GM18517 (cell line): ENCODE data around the gene SERPINE1.
"Not testable (repeated sequence)": the region's sequence is repeated elsewhere in the genome, so short reads cannot be mapped to it uniquely, and the experiment has no call there.

Experiments used
- ATAC-seq: cut with Tn5 transposase; IDR thresholded peaks from one replicate; pipeline ENCODE4 v1.9.1; 2021; ENCODE audit warnings: mild to moderate bottlenecking, moderate library complexity; ENCODE audit not compliant: unreplicated experiment

Gene SERPINE1

GRCh38 chr7:101100858-101101847, 25.8 kb upstream of the SERPINE1 start:
- no peak for ATAC-seq

DNA sequence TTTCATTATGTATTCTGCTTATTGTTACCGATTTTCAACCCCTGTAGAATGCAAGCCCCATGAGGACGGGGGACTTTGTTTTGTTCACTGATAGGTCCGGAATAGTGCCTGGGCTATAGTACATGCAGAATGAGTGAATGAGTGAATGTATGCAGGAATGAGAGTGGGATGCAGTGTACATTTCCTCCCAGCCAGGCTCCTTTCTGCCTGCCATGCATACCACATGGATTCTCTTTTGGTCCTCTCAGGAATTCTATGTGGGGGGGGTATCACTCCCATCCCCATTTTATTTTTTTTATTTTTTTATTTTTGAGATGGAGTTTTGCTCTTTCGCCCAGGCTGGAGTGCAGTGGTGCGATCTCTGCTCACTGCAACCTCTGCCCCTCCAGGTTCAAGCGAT, 24.9 kb upstream of the SERPINE1 start:
- ATAC-seq: no peak

GRCh38 chr7:101103701-101104100, 23.2 kb upstream of the SERPINE1 start:
- ATAC-seq: not testable (repeated sequence)

DNA sequence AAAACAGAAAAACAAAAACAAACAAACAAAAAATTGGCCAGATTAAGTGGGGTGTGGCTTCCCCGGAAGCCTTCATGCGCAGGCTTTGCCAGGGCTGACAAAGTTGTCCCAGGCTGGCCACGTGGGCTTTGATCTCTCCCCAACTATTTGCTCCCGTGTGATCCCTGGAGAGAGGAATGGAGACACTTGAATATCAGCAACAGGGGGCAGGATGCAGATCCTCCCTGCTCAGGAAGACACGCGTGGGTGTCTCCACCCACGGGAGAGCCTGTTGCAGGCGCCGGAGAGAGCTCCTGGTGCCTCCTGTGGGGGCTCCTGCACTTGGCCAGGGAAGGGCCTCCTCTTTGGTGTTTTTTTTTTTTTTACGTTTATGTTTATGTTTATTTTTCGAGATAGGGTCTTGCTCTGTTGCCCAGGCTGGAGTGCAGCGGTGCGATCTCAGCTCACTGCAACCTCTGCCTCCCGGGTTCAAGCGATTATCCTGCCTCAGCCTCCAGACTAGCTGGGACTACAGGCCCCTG, 22.7 kb upstream of the SERPINE1 start:
- ATAC-seq: no peak

DNA sequence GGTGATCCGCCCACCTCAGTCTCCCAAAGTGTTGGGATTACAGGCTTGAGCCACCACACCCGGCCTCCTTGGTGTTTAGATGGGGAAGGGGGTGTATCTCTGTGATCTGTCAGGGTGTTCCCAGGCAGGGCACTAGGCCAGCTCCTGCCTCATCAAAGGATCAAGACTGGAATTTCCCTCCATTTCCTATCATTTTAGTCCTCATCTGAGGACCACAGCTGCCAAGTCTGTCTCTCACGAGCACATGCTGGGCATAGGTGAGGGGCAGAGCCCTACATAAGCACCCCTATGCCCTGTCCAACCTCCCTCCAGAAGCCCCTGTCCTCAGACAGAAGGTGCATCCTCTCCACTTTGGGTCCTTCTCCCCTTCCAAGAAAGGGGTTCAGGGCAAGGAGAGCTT, 22.1 kb upstream of the SERPINE1 start:
- ATAC-seq: no peak

- not testable (repeated sequence) for ATAC-seq
Observed at GRCh38 chr7:101105248-101105647, 21.7 kb upstream of the SERPINE1 start.

DNA sequence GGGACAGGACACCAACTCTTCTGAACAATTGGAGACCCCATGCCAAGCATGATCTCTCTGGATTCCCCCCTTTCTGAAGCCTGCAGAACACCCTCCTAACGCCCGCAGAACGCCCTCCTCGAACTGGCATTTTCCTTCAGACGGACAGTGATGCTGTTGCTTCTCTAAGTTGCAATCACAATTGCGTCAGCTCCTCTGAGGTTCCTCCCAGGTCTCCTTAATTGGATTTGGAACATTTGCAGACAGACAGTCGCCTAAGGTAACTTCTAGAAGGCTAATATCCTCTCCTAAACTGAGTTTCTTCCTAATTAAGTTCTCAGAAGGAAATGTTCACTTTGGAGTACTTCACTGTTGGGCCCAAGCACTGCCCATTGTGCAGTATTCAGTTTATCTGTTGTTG, 20.5 kb upstream of the SERPINE1 start:
- ATAC-seq: no peak

DNA sequence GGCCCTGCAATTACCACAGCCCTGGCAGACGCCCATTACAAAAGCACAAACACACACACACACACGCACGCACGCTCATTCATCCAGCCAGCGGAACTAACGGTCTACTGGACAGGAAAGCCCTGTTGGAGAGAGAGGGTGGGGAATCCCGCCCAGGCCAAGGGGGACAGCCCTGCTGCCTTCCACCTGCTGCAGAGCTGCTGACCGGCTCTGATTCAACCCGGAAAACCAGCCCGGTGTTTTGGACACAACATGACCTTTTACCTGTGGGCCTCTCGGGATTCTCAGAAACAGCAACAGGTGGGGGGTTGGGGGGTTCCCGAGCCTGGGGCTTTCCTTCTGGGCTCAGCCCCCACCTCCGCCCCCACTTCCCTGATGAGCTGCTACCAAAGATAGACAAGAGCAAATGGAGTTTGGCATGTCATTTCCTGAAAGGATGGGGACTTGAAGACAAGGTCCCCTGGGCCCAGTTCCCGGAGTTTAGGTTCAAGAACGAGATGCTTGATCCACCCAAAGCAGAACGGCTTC, 18.5 kb upstream of the SERPINE1 start:
- ATAC-seq: no peak

DNA sequence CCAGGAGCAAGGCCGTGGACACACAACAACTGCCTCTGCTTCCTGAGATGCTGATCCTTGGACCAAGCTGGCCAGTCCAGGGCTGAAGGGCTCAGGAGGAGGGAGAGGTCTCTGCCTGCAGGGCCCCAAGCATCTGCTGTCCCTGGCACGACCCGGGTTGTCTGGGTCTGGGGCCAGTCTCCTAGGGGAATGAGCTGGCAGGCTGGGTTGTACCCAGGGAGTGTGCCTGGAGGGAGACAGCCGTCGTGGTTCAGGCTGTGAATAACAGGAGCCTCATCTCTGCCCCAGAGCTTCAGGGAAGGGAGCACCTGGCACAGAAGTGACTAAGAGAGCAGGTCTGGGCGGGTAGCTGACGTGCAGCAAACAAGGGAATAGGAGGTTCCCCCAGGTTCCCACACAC, 17.9 kb upstream of the SERPINE1 start:
- ATAC-seq: no peak

DNA sequence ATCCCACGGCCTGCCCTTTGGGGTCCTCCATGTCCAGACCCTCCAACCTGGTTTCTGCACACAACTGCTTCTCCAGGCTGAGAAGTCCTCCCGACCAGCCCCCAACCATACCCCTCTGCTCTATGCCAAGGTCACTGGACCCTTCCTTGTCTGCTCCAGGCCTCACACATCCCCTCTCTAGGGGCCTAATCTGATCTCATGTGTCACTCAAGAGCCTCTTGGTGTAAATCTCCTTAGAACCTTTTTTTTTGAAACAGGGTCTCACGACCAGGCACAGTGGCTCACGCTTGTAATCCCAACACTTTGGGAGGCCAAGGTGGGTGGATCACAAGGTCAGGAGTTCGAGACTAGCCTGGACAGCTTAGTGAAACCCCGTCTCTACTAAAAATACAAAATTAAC, 17.5 kb upstream of the SERPINE1 start:
- no peak for ATAC-seq

- no peak for ATAC-seq
Observed at GRCh38 chr7:101111261-101111660, 15.6 kb upstream of the SERPINE1 start.

DNA sequence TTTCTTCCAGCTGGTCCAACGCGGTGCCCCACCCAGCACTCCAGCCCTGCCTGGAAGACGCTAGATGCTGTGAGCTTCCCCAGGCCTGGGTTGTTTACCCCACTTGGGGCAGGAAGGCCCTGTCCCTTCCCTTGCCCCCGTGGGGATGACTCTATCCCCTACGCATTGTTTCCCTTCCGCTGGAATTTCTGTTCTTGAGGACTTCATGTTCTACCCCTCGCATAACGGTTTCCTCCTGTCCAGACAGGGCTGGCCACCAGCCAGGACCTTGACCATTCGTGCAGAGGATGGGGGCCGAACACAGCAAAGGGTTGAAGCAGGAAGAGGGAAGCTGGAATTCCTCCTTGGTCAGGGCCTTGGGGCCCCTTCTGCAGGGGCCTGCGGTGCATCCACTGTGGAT, 14.7 kb upstream of the SERPINE1 start:
- ATAC-seq: no peak

DNA sequence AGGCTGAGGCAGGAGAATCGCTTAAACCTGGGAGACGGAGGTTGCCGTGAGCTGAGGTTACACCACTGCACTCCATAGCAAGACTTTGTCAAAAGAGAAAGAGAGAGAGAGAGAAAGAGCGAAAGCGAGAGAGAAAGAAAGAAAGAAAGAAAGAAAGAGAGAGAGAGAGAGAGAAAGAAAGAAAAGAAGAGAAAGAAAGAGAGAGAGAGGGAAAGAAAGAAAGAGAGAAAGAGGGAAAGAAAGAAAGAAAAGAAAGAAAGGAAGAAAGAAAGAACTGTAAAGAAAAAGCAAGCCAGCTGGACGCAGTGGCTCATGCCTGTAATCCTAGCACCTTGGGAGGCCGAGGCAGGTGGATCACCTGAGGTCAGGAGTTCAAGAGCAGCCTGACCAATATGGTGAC, 13.8 kb upstream of the SERPINE1 start:
- not testable (repeated sequence) for ATAC-seq

- ATAC-seq: no peak
Observed at GRCh38 chr7:101113836-101114235, 13.1 kb upstream of the SERPINE1 start.

GRCh38 chr7:101114492-101114891, 12.4 kb upstream of the SERPINE1 start:
- no peak for ATAC-seq

GRCh38 chr7:101115215-101115614, 11.7 kb upstream of the SERPINE1 start:
- no peak for ATAC-seq

DNA sequence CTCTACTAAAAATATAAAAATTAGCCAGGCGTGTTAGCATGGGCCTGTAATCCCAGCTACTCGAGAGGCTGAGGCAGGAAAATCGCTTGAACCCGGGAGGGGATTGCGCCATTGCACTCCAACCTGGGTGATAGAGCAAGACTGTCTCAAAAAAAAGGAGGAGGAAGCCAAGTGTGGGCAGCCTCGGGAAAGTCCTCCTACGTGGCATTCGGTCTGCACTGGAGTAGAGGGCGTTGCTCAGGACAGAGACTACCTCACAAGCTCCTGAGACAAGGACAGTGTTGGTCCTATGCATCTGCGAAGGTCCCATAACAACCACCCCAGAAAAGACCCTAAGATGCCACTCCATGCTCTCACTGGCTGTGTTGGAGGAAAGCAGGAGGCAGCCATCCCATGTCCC, 10.0 kb upstream of the SERPINE1 start:
- no peak for ATAC-seq

- ATAC-seq: no peak
Observed at GRCh38 chr7:101118856-101119255, 8.0 kb upstream of the SERPINE1 start.

DNA sequence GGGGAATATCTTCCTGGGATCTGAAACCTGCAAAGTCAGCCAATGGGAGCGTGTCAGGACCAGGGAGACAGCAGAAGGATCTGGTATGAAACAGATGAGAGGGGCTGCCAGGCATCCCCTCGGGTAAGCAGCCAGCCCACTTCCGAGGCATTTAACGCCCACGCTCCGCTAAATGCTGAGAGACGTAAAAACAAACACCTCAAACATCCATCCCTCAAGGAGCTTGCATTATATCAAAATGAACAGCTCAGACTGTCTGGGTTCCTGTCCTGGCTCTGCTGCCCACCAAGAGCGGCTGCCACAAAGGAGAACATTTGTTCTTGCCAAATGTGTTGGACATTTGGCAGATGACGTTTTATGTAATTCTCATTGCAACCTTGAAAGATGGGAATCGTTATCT, 7.0 kb upstream of the SERPINE1 start:
- ATAC-seq: no peak

GRCh38 chr7:101120315-101120714, 6.6 kb upstream of the SERPINE1 start:
- ATAC-seq: no peak

GRCh38 chr7:101121631-101121990, 5.3 kb upstream of the SERPINE1 start:
- not testable (repeated sequence) for ATAC-seq
